ENCODE measurements around the gene ASCC2.
"Not testable (repeated sequence)": the region's sequence is repeated elsewhere in the genome, so short reads cannot be mapped to it uniquely, and the experiment has no call there.

The ASCC2 gene

GRCh38 chr22:29756341-29756740, 81.7 kb downstream of the ASCC2 start:
- DNase-seq (ENCODE audit: low read depth in 4 of 4, low spot score in 1 of 4), result no peak

GRCh38 chr22:29755889-29756288, 82.2 kb downstream of the ASCC2 start:
- no peak for DNase-seq (ENCODE audit: low read depth in 4 of 4, low spot score in 1 of 4)

GRCh38 chr22:29754658-29755395, 83.2 kb downstream of the ASCC2 start:
- not testable (repeated sequence) for DNase-seq (ENCODE audit: low read depth in 4 of 4, low spot score in 1 of 4)

- DNase-seq (ENCODE audit: low read depth in 4 of 4, low spot score in 1 of 4), result no peak
These were observed 84.0 kb downstream of the ASCC2 start for GRCh38 chr22:29753808-29754657.

GRCh38 chr22:29751669-29752068, 86.4 kb downstream of the ASCC2 start:
- DNase-seq (ENCODE audit: low read depth in 4 of 4, low spot score in 1 of 4), result no peak

GRCh38 chr22:29750559-29751538, 87.2 kb downstream of the ASCC2 start:
- no peak for DNase-seq (ENCODE audit: low read depth in 4 of 4, low spot score in 1 of 4)

GRCh38 chr22:29750029-29750428, 88.0 kb downstream of the ASCC2 start:
- no peak for DNase-seq (ENCODE audit: low read depth in 4 of 4, low spot score in 1 of 4)

GRCh38 chr22:29748248-29748893, 89.7 kb downstream of the ASCC2 start:
- DNase-seq (ENCODE audit: low read depth in 4 of 4, low spot score in 1 of 4), result no peak

GRCh38 chr22:29747832-29748231, 90.2 kb downstream of the ASCC2 start:
- DNase-seq (ENCODE audit: low read depth in 4 of 4, low spot score in 1 of 4), result no peak

GRCh38 chr22:29744902-29745301, 93.2 kb downstream of the ASCC2 start:
- DNase-seq (ENCODE audit: low read depth in 4 of 4, low spot score in 1 of 4), result no peak

- no peak for DNase-seq (ENCODE audit: low read depth in 4 of 4, low spot score in 1 of 4)
These were observed 95.7 kb downstream of the ASCC2 start for GRCh38 chr22:29742326-29742725.

GRCh38 chr22:29741926-29742325, 96.1 kb downstream of the ASCC2 start:
- no peak for DNase-seq (ENCODE audit: low read depth in 4 of 4, low spot score in 1 of 4)

- no peak for DNase-seq (ENCODE audit: low read depth in 4 of 4, low spot score in 1 of 4)
These were observed 97.9 kb downstream of the ASCC2 start for GRCh38 chr22:29740216-29740615.

GRCh38 chr22:29739346-29739875, 98.7 kb downstream of the ASCC2 start:
- DNase-seq (ENCODE audit: low read depth in 4 of 4, low spot score in 1 of 4), result no peak

All from stimulated activated CD4-positive, alpha-beta T cell treated with anti-CD3 and anti-CD28 coated beads, Interleukin-1b, Interleukin-23, amount 100 ng/mL, for 24 hours (primary cell).